ENCODE results near the gene PTDSS2. TPM values are rescaled to one million over a fixed set of nuclear protein-coding genes. Genes with fewer than 3 reads are reported as not detected.
A peak's percentile ranks its signal among the peaks of the same experiment; 100 is the strongest.

The PTDSS2 gene
- total RNA-seq, 1 experiment from 2014 or later, result 37.6 TPM

- no TSS peak for BruUV-seq (replicated peaks)
- no peak overlapping the region for H3K27ac ChIP-seq (ENCODE audit: low read depth, low read length, poor library complexity, severe bottlenecking)
- no peaks in the 10 kb centered on the region for H3K27me3 ChIP-seq (replicated peaks; ENCODE audit: insufficient read depth, low read depth, low read length, poor library complexity)
- intact Hi-C loops (cut with micrococcal nuclease; ENCODE audit: unreplicated experiment), result no loop called here
- ChIA-PET CTCF (interaction anchor here (0.6 kb wide), 1 partner anchor 17 kb away, joined by 3 read pairs; no protein-coding TSS in a partner anchor), POLR2A (ENCODE audit: low non-redundant PET) (no interaction called here)
- DNase-seq (ENCODE audit: low spot score), result peak; percentile 92
- H3K4me1 ChIP-seq (ENCODE audit: insufficient read depth, low read length, poor library complexity, severe bottlenecking), result no peaks in the 10 kb centered on the region
- H3K36me3 ChIP-seq (ENCODE audit: insufficient read depth, low read length, poor library complexity, severe bottlenecking), result no peaks in the 10 kb centered on the region
- peak overlapping the region; percentile 22 for H3K4me3 ChIP-seq (ENCODE audit: low read depth, low read length, poor library complexity, severe bottlenecking)
- H3K9me3 ChIP-seq (ENCODE audit: low read depth, low read length, poor library complexity, severe bottlenecking), result no peaks in the 10 kb centered on the region
- TF ChIP-seq EZH2 (IDR thresholded peaks at IDR 0.05; ENCODE audit: borderline replicate concordance, low read depth, low read length, poor library complexity, severe bottlenecking) (no peak), CTCF (conservative IDR thresholded peaks at IDR 0.05; ENCODE audit: low read depth, low read length) (peak; percentile 76)
These were observed 68.6 kb downstream of the PTDSS2 start for GRCh38 chr11:518463-519202.

- ChIA-PET POLR2A (ENCODE audit: low non-redundant PET) (no interaction called here), CTCF (no interaction called here)
- no peaks in the 10 kb centered on the region for H3K27me3 ChIP-seq (replicated peaks; ENCODE audit: insufficient read depth, low read depth, low read length, poor library complexity)
- no peaks in the 10 kb centered on the region for H3K9me3 ChIP-seq (ENCODE audit: low read depth, low read length, poor library complexity, severe bottlenecking)
- no peak for TF ChIP-seq CTCF (conservative IDR thresholded peaks at IDR 0.05; ENCODE audit: low read depth, low read length)
- TF ChIP-seq EZH2 (IDR thresholded peaks at IDR 0.05; ENCODE audit: borderline replicate concordance, low read depth, low read length, poor library complexity, severe bottlenecking), result no peak
- H3K4me1 ChIP-seq (ENCODE audit: insufficient read depth, low read length, poor library complexity, severe bottlenecking), result no peaks in the 10 kb centered on the region
- intact Hi-C loops (cut with micrococcal nuclease; ENCODE audit: unreplicated experiment), result no loop called here
- no peaks in the 10 kb centered on the region for H3K36me3 ChIP-seq (ENCODE audit: insufficient read depth, low read length, poor library complexity, severe bottlenecking)
- DNase-seq (ENCODE audit: low spot score), result no peak
- no peak overlapping the region for H3K27ac ChIP-seq (ENCODE audit: low read depth, low read length, poor library complexity, severe bottlenecking)
- H3K4me3 ChIP-seq (ENCODE audit: low read depth, low read length, poor library complexity, severe bottlenecking), result no peak overlapping the region
- no TSS peak for BruUV-seq (replicated peaks)
These were observed 70.5 kb downstream of the PTDSS2 start for GRCh38 chr11:520428-521176.

- Histone ChIP-seq H3K4me1 (ENCODE audit: insufficient read depth, low read length, poor library complexity, severe bottlenecking) (no peaks in the 10 kb centered on the region), H3K27me3 (replicated peaks; ENCODE audit: insufficient read depth, low read depth, low read length, poor library complexity) (no peaks in the 10 kb centered on the region), H3K27ac (ENCODE audit: low read depth, low read length, poor library complexity, severe bottlenecking) (no peak overlapping the region), H3K4me3 (ENCODE audit: low read depth, low read length, poor library complexity, severe bottlenecking) (no peak overlapping the region), H3K9me3 (ENCODE audit: low read depth, low read length, poor library complexity, severe bottlenecking) (no peaks in the 10 kb centered on the region), H3K36me3 (ENCODE audit: insufficient read depth, low read length, poor library complexity, severe bottlenecking) (no peaks in the 10 kb centered on the region)
- TF ChIP-seq EZH2 (IDR thresholded peaks at IDR 0.05; ENCODE audit: borderline replicate concordance, low read depth, low read length, poor library complexity, severe bottlenecking) (no peak), CTCF (conservative IDR thresholded peaks at IDR 0.05; ENCODE audit: low read depth, low read length) (no peak)
- ChIA-PET CTCF (no interaction called here), POLR2A (ENCODE audit: low non-redundant PET) (no interaction called here)
- intact Hi-C loops (cut with micrococcal nuclease; ENCODE audit: unreplicated experiment), result no loop called here
- no TSS peak for BruUV-seq (replicated peaks)
- no peak for DNase-seq (ENCODE audit: low spot score)
These were observed 71.2 kb downstream of the PTDSS2 start for GRCh38 chr11:521177-521688.

All from A673 (cell line).